Loucy (cell line): ENCODE results near the gene CD1D.

ENCODE experiments used
- CTCF ChIP-seq: fragments of 200-600 bp; sonication (generic); conservative IDR thresholded peaks from 2 replicates; pipeline ENCODE4 v1.5.1; 2014; ENCODE audit warnings: mild to moderate bottlenecking, antibody characterized with exemption, low read length
- EZH2phosphoT487 ChIP-seq: fragments of 200-600 bp; IDR thresholded peaks from 2 replicates; pipeline ENCODE4 v1.6.1; 2018; ENCODE audit warnings: antibody characterized with exemption, mild to moderate bottlenecking, moderate library complexity, borderline replicate concordance

- no peak for TF ChIP-seq CTCF
- no peak for TF ChIP-seq EZH2phosphoT487
These were observed 30.2 kb upstream of the CD1D start for GRCh38 chr1:158150523-158150922.
